Sciatic nerve (tissue), 2 donors: ENCODE results near the gene TEAD1. TPM values are rescaled to one million over a fixed set of nuclear protein-coding genes. Genes with fewer than 3 reads are reported as not detected.

Source experiments
- ATAC-seq: fragments of 200-7000 bp; cut with Tn5 transposase; one replicate; pipeline ENCODE4 v1.9.1; 2020; ENCODE audit warnings: mild to moderate bottlenecking, moderate library complexity
- DNase-seq: peaks from one replicate; pipeline ENCODE4 v3.0.0-alpha.2; 2020; ENCODE audit warnings: low spot score
- intact Hi-C: fragments of 100-400 bp; cut with DNase I; formaldehyde crosslinking; loops from one replicate; pipeline ENCODE4 v1.14.2; 2022
- total RNA-seq: library from RNA; stranded (reverse); fragmentation: NEBNext Ultra II Directional; extraction: Animal tissue kit (Norgen Biotek cat#: 25700); gene quantifications from one replicate; pipeline ENCODE4 v1.2.1, GENCODE V29; 2021
- donor health status: DM: no; HTN: no; CAD: no.
- donor health status: DM: no; HTN: no; CAD: no.

Gene TEAD1
- total RNA-seq, 1 donor from 2014 or later: 141 TPM

DNA sequence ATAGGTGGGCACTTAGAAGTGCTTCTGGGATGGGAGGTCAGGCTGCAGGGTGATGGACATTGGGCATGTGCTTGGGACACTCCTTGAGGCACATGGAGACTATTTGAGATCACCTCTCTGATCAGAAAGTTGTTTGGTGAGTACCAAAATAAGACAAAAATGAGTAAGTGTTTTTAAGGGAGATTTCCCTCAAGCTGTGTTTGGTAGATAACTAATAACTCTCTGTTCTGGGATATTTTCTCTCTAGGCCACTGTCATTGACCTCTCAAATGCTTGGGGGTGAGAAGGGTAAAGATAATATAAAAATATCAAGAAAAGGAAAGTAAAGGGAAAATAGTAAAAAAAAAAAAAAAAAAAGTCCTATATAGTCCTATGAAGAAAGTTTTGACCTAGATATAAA lies 117.8 kb downstream of the TEAD1 start:
- ATAC-seq (no peak), DNase-seq (no peak)
- intact Hi-C loops: no loop called here

DNA sequence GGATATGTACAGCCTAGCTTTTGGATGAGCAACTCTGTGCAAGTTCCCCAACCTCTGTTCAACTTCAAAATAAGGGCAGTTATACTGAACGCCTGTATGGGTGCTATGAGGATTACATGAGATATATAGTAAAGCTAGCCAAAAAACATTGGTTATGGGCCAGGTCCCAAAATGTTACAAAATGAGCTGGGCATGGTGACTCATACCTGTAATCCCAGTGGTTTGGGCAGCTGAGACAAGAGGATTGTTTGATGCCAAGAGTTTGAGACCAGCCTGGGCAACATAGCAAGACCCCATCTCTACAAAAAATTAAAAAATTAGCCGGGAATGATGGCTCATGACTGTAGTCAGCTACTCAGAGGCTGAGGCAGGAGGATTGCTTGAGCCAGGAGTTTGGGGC lies 118.4 kb downstream of the TEAD1 start:
- ATAC-seq: no peak
- DNase-seq: no peak
- intact Hi-C loops: no loop called here

DNA sequence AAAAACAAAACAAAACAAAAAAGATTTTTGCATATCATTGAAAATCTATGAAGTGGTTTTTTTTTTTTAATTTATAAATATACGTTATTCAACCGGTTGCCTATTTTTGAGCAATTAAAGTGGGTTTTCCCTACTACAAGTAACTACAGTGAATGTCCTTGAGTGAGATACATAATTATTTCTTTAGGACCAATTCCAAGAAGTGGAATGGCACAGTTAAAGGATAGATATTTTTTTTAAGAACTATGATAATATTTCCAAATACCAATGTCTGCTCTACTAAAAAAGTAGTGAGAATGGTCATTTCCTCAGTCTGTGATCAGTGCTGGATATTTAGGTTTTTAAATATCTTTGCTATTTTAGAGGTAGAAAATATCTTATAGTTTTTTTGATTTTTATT lies 118.8 kb downstream of the TEAD1 start:
- ATAC-seq (no peak), DNase-seq (no peak)
- intact Hi-C loops: no loop called here

DNA sequence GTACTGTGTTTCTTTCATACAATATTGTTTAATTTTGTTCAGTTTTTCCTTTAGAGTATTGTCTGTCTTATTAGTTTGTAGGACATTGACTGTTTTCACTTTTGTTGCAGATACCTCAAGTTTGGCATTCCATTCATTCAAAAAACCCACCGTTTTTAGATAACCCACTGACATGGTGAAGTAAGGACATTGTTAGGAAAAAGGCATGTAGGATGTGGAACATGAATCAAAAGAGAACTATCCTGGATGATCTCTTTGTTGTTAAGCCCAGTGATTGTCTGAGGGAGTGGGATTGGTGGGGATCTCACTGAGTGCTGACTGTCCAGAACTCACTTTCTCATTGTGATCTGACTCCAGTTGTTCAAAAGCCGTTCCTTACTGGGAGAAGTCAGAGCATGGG lies 119.3 kb downstream of the TEAD1 start:
- intact Hi-C loops: no loop called here
- DNase-seq: no peak
- no peak for ATAC-seq

DNA sequence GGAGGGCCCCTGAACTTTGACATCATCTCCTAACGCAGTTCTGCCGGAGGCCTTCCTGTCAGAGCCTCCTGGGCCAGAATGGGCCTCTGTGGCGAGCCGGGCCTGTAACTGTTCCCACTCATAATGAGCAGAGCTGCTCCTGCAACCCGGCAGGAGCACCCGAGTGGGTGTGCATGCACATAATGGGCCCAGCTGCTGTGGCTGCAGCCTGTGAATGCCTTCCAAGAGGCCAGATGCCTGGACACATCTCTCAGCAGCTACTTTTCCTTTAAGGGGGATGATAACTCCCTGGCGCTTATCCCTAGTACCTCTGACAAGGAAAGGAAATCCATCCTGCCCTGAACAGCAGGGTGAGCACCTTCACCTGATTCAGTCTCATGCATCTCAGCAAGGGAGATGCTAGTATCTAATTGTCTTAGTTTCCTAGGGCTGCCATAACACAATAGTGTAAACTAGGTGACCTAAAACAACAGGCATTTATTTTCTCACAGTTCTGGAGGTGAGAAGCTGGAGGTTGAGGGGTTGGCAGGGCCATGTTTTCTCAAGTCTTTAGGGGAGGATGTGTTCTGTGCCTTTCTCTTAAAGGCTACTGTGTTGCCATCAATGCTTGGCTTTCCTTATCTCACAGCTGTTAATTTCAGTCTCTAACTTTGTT lies 120.5 kb downstream of the TEAD1 start:
- DNase-seq: no peak
- peak; percentile 24 for ATAC-seq
- intact Hi-C loops: no loop called here

DNA sequence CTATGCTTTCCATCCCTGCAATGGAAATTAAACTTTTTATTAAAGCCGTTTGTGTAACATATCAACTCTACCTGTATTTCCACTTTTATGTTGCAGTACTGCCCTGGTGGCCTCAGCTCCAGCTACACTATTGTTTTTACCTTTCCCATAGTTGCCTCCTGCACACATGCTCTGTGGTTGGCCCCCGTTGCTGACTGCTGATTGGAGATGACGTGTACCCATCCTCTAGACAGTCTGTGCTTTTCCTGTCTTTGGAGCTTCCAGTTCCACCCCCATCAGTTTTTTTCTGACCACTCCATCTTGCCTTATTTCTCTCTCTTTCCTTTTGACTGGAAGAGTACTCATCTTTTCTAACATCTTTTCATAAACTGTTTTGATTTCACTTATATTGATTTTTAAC lies 123.8 kb downstream of the TEAD1 start:
- ATAC-seq: no peak
- no peak for DNase-seq
- intact Hi-C loops: no loop called here

DNA sequence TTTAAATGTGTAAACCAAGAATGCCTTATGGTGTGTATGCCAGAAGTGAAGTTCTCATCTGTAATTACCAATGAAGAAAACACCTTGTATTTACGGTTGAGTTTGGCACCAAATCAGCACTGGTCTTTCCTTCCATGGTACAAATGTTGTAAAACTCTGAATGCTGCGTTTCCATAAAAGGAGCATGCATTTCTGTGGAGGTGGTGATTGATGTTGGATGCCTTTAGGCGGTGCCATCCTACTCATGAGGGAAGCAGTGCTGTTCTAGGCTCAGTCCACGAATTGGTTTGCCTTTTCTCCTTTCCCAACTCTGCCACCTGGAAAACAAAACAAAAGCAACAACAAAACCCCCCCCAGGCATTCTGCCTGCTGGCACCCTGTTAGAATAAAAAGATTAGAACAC lies 124.4 kb downstream of the TEAD1 start:
- ATAC-seq (no peak), DNase-seq (no peak)
- intact Hi-C loops: no loop called here

DNA sequence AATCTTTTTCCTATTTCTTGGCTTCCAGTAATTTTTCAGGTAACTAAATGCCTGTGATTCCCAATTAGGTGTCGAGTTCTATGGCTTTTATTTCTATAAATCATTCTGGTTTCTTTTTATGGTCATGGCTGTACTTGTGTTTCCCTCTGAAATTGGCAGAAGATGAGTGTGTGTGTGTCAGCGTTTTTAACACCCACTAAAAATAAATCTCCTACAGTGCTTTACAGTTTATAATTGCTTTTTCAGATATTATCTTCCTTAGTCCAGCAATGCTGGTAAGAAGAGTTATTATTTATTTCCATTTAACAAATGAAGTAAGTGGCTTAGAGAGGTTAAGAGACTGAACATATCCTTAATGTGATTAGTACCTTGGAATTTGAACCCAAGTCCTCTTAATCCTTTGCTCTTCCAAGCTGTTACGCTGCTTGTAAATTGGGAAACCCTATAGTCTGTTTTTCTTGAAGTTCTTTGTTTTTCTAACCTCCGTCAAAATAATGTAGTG lies 125.2 kb downstream of the TEAD1 start:
- intact Hi-C loops: no loop called here
- no peak for ATAC-seq
- DNase-seq: no peak

DNA sequence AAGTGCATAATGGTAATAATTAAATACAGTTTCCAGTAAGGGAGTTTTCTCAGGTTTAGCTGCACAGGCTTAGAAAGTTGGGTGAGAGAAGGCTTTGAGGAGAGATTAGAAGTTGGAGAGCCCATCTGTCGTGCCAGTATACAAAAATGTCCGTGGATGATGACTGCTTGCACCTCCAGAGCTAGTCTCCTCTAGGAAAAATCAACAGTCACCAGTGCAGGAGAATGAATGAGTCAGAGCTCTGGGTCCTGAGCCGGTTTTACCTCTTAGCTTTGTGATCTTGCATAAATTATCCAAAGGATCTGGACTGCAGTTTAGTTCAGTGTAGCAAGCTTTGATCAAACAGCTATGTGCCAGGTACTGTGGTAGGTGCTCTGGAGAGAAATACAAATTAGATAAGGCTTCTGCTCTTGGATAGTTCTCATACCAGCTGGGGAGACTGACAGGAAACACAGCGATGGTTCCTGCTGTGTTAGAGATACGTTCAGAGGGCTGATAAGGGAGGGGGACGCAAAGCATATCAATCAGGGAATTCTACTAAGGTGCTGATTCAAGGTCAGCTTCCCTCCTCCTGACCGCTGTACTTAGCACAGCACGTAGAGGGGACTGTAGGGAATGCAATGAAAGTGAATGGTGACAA lies 125.9 kb downstream of the TEAD1 start:
- intact Hi-C loops: no loop called here
- ATAC-seq: peak; percentile 19
- DNase-seq: no peak

DNA sequence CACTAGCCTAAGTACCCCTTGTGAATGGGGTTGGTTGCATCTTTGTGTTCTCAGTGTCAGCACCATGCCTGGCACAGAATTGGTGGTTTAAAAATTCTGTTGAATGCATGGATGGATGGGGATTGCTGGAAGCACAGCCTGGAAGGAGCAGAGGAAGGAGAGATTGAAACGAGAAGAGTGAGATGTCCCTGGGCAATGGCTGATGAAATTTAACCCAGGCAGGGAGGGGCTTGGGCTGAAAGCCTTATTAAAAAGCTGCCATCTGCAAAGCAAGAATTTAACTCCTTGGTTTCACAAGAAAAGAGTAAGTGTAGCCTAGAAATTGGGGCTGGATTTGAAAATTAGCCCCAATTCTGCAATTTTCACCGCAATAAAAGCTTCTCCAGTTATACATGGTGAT lies 126.7 kb downstream of the TEAD1 start:
- no peak for ATAC-seq
- DNase-seq: no peak
- intact Hi-C loops: no loop called here

DNA sequence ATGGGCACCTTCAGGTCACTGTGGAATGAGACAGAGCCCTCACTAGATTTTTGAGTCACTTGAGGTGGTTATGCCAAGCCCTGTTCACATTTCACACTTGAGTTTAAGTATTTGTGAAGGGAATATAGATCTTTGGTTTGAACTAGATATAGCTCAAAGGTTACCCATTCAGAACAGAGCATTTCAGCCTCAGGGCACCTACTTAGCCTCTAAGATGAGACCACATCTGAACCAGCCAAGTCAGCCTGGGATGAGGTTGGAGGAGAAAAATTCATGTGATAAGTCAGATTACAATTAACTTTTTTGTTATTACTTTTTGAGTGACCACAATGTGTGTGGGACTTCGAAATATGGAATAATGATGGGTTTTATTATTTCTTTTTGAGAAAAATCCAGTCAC lies 127.8 kb downstream of the TEAD1 start:
- ATAC-seq: no peak
- intact Hi-C loops: no loop called here
- no peak for DNase-seq

DNA sequence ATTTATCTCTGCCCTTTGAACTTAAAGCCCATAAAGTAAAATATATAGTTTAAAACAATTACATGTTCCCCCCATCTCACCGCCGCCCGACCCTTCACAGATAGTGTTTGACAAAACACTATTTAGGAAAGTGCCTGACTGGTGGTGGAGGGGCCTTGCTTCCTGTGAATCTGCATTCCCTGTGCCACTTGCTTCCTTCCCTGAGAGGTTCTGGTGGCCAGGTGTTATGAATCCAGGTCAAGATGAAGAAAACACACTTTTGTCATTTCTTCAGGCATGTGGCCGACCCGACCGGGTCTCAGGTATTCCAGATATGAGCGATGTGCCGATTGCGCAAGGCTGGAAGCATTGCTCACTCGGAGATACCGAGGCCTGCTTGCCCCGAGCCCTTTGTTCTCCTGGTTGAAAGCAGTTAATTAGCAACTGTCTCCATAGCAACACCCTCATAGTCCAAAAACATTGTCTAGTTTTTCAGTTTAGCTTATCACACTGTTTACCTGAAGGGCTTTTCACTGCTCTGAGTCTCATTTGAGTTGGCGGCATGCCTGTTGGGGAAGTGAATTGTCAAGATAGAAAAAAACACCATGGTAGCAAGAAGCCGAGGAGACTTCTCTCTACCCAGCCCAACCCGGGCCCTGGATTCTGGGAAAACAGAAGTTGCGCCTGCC lies 128.3 kb downstream of the TEAD1 start:
- intact Hi-C loops: no loop called here
- DNase-seq (no peak), ATAC-seq (peak; percentile 58)

DNA sequence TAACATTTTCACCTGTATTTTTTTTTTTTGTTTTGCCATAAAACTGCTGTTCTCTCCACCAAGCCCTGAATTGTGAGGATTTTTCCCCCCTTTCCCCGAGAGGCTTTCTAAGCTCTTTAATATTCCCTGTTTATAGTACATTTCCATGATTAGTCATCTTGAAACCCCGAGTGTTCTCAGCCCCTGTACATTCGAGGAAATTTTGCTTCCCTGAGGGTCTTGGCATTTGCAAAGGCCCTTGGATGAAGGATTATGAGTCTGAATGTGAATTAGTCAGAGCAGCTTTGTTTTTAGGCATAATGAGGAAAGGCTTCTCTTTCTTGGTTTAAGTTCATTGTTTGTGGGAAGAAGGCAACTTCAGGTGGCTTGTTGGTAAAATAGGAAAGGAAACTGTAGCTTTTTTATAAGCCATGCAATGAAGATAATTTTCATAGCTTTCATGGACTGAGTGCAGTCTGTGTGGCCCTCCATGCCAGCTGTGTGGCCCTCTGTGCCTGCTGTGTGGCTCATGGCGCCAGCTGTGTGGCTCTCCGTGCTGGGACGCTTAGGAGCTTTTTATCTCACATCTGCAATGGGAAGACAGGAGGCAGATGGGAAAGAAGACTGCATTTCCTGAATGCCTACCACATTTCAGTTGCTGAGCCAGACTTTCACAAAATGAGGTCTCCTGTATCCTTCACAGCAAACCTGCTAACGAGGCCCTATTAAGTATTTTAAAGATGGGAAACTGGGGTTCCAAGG lies 129.0 kb downstream of the TEAD1 start:
- no peak for ATAC-seq
- intact Hi-C loops: no loop called here
- DNase-seq: no peak

DNA sequence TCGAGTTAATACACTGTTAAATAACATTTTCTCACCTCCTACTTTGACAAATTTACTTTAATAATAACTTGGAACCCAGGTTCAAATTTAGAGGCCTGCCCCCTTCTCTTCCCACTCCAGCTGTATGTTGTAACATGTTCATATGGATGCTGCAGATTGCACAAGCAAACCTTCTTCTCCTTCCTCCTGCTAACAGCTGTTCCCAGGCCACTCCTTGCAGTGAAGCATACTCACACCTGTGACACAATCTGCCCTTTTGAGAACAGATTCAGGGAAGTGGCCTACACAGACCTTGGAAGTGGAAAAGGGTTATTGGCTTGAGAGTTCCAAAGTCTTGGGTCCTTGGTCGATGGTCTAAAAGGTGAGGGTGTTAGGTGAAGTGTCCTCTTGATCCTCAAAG lies 131.9 kb downstream of the TEAD1 start:
- intact Hi-C loops: no loop called here
- ATAC-seq: no peak
- no peak for DNase-seq

DNA sequence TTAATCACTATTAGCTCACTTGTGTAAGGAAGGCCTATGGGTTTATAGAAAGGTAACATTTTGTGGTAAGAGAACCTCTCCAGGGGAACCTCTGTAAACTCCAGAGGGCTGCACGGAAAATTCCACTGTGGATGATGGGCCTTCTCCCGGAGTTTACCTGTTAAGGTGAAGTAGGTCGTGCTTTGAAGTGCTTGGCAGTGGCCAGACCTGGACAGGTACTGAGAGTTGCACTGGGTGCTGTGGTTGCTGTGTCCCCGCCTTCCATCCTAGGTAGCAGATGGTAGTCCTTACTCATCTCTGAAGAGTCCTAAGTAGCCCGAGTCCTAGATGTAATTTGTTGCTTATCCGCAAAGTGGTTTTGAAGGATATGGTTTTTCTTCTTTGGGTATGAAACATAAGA lies 133.4 kb downstream of the TEAD1 start:
- no peak for DNase-seq
- intact Hi-C loops: no loop called here
- ATAC-seq: no peak

DNA sequence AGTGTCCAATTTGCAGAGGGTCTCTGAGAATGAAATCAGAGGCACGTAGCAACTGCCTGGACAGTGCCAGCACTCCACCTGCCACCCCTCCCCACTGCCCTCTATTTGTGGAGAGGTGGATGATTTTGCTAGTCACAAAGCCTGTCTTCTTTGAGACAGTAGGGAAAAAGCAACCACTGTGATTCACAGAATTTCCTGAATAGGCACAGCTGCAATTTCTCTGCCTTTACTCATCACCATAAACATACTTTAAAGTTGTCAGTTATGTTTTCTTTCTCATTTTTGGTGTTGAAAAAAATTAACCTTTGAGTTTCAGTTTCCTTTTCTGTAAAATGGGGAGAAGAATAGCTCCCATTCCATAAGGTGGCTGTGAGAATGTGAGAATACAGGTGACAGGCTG lies 134.3 kb downstream of the TEAD1 start:
- ATAC-seq (no peak), DNase-seq (no peak)
- intact Hi-C loops: no loop called here

DNA sequence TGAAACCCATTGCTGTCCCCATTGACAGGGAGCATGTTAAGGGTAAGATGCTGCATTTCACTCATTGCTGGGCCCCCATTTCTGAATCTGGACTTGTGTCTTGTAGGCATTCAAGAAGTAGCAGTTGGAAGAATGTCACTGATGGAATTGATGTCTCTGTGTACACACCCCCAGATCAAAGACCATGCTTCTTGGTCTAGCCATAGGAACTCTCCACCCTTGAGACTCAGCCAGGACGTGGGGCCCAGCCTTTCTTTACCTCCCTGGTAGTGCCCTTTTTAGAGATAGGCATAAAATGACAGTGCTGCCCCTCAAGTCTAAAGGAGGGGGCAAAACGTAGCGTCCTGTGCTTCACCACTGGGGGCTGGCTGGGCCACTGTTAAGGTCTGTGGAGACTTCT lies 135.1 kb downstream of the TEAD1 start:
- ATAC-seq (no peak), DNase-seq (no peak)
- intact Hi-C loops: no loop called here

DNA sequence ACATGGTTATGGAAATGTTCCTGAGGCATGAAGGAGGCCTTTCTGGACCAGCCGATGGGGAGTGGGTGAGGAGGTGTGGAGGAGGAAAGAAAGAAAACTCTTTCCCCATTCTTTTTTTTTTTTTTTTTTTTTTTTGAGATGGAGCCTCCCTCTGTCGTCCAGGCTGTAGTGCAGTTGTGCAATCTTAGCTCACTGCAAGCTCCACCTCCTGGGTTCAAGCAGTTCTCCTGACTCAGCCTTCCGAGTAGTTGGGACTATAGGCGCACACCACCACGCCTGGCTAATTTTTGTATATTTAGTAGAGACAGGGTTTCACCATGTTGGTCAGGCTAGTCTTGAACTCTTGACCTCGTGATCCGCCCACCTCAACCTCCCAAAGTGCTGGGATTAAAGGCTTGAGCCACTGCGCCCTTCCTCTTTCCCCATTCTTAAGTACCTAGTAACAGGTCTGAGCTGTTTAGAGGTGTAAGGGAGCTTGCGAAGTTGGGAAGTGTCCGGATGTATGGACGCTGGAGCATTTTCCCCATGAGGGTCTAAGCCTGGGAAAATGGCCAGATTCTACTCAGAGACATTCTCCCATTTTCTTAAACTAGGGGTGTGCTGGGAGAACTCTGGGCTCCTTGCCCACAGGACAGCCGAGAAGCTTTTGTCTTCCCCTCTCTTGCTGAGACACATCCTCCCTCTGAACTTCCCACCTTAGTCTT lies 135.8 kb downstream of the TEAD1 start:
- ATAC-seq: peak; percentile 20
- intact Hi-C loops: loop anchor here (10.0 kb wide), 1 partner anchor 125 kb away; no protein-coding TSS in a partner anchor
- DNase-seq: no peak

DNA sequence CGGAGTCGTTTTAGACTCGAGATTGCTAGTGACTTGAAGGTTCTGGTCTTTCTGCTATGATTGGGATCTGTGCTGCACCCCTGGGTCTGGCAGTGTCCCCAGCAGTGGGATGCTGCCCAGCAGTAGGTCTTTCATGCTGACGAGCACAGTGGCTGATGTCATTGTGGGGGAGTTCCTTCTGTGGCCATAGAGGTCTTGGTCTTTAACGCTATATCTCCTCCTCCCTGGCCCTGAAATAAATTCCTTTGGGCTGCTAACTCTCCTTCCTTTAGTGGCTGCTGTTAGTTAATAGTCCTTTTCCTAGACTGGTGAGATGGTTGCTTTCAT lies 136.3 kb downstream of the TEAD1 start:
- intact Hi-C loops: loop anchor here (10.0 kb wide), 1 partner anchor 126 kb away; no protein-coding TSS in a partner anchor
- ATAC-seq (peak; percentile 12), DNase-seq (no peak)
